Ovary (tissue), 3 donors: ENCODE data around the gene IGHMBP2.
"Not testable (repeated sequence)": the region's sequence is repeated elsewhere in the genome, so short reads cannot be mapped to it uniquely, and the experiment has no call there.

ENCODE experiments used
- EP300 ChIP-seq: sonication (generic); formaldehyde crosslinking; IDR thresholded peaks from one replicate; pipeline ENCODE4 v1.6.1; 2017; ENCODE audit warnings: antibody characterized with exemption
- POLR2A ChIP-seq: fragments of 450-650 bp; IDR thresholded peaks from one replicate; pipeline ENCODE4 v1.6.1; 2017; ENCODE audit warnings: antibody characterized with exemption, mild to moderate bottlenecking, moderate library complexity
- TF ChIP-seq, protein P1 (sequence below), 3 donors: fragments of 450-650 bp in 2 of 3; fragments of 200-600 bp in 1 of 3; IDR thresholded peaks; one replicate each; pipeline versions ENCODE4 v1.5.1 to v1.8.0; 2016 to 2022; ENCODE audit warnings: antibody characterized with exemption in 3 of 3, mild to moderate bottlenecking in 1 of 3
- donor health status: DM: no; HTN: no; CAD: no.

DNA sequence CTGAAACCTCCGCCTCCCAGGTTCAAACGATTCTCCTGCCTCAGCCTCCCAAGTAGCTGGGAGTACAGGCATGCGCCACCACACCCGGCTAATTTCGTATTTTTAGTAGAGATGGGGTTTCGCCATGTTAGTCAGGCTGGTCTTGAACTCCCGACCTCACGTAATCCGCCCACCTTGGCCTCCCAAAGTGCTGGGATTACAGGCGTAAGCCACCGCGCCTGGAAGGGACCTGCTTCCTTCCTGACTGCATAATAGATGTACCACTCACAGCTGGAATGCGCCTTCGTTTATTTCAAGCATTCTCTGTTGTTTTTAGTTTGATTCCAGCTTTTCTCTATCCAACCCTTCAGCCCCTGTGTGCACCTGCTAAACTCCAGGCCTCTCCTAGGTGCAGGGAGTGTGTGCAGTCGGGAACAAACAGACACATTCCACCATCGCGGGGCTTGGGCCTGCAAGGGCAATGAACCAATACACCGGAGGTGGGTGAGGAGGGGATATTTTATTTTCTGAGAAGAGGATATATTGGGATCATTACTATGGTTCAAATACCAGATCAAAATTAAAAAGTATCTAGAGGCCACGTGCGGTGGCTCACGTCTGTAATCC, 47.2 kb upstream of the IGHMBP2 start:
- not testable (repeated sequence) for TF ChIP-seq EP300, POLR2A
- TF ChIP-seq, protein P1, sequence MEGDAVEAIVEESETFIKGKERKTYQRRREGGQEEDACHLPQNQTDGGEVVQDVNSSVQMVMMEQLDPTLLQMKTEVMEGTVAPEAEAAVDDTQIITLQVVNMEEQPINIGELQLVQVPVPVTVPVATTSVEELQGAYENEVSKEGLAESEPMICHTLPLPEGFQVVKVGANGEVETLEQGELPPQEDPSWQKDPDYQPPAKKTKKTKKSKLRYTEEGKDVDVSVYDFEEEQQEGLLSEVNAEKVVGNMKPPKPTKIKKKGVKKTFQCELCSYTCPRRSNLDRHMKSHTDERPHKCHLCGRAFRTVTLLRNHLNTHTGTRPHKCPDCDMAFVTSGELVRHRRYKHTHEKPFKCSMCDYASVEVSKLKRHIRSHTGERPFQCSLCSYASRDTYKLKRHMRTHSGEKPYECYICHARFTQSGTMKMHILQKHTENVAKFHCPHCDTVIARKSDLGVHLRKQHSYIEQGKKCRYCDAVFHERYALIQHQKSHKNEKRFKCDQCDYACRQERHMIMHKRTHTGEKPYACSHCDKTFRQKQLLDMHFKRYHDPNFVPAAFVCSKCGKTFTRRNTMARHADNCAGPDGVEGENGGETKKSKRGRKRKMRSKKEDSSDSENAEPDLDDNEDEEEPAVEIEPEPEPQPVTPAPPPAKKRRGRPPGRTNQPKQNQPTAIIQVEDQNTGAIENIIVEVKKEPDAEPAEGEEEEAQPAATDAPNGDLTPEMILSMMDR (IDR thresholded peaks at IDR 0.05), result not testable (repeated sequence)
